NCI-H2227 (cell line): Measurements from ENCODE around the gene DOCK1.

Source experiments
- DNase-seq: peaks from one replicate; lab custom pipeline; 2025; ENCODE audit not compliant: unreplicated experiment; lab: John Stamatoyannopoulos, UW

The DOCK1 gene

GRCh38 chr10:127444155-127444554, 538.9 kb downstream of the DOCK1 start:
- DNase-seq = no peak

- DNase-seq = no peak
These were observed 542.0 kb downstream of the DOCK1 start for GRCh38 chr10:127447197-127447596.

DNA sequence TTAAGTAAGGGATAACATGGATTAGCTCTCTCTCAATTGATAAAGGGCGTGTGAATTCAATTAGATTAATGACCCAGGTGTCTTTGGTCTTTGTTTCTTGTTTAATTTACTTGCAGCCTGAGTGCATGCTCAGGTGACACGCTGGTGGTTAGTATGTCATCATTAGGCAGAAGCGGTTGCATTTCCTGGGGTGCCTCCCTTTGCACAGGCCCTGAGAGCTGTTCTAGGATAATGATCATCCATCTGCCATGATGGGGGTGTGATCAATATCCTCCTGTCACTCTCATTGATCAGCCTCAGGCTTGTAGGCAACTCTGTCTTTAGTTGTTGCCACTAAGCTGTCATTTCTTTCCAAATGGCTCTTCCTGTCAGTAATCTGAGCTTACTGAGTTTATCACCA, 544.3 kb downstream of the DOCK1 start:
- DNase-seq = no peak

DNA sequence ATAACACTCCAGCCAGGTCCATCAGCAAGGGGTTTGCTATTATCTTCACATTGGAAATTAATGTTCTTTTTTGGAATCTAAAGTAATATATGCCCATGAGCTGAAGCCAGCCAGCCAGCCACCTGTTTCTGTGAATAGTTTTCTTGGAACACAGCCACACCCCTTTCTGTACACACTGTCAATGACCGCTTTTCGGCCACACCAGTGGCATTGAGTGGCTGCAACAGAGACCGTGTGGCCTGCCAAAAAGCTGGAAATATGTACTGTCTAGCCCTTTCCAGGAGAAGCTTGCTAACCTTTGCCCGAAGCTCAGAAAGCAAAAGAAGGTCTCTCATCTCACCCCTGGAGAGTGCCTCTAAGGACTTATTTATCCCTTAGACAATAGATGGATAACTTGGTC, 545.4 kb downstream of the DOCK1 start:
- no peak for DNase-seq

DNA sequence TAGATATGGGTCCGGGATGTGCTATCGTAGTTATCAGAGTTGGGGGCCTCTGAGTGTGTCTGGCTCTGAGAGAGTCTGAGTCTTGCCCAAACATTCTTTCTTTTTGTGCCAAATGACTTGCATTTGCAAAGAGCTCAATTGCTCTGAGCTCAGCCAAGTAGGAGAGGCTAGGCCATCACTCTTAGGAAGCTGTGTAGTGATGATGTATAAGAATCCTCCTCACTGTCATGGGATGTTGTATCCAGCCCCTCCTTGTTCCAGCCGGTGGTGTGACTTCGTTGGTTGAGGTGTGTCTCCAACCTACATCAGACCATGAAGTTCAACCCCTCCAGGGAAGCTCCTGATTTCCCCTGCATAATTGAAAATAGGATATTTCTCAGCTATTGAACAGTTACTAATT, 546.4 kb downstream of the DOCK1 start:
- no peak for DNase-seq

DNA sequence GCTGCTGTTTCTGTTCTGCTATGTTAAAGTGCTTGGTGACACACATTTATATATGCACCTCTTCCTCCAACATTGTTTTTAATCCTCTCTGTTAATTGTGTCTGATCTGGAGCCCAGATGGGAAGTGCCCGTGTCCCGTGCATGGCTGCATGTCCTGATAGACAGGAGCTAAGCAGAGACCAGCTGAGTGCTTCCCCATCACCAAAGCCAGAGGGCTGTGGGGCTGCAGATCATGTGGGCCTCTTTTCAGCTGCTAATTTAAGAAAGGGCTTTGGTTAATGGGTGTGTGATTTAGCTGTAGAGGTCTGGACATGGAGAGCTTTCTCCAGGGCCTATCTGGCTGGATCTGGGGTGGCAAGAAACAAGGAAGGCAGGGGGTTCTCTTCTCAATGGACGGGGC, 547.3 kb downstream of the DOCK1 start:
- no peak for DNase-seq

DNA sequence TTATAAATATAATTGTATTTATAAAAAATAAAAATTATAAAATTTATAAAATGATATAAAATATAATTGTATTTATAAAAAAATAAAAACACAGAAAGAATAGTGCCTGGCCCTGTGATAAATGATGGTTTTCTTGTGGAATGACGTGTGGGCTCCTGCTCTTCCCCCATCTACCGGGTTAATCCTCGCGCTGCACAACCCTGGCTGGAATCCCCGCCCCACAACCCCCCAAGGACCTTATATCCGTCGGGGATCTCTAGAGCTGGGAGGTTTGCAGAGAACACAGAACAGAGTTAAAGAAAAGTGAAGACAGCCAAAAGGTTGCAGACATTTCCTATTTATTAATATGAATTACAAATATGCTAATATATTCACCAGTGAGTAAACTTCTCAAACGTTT, 548.5 kb downstream of the DOCK1 start:
- no peak for DNase-seq

GRCh38 chr10:127456122-127456521, 550.9 kb downstream of the DOCK1 start:
- no peak for DNase-seq

DNA sequence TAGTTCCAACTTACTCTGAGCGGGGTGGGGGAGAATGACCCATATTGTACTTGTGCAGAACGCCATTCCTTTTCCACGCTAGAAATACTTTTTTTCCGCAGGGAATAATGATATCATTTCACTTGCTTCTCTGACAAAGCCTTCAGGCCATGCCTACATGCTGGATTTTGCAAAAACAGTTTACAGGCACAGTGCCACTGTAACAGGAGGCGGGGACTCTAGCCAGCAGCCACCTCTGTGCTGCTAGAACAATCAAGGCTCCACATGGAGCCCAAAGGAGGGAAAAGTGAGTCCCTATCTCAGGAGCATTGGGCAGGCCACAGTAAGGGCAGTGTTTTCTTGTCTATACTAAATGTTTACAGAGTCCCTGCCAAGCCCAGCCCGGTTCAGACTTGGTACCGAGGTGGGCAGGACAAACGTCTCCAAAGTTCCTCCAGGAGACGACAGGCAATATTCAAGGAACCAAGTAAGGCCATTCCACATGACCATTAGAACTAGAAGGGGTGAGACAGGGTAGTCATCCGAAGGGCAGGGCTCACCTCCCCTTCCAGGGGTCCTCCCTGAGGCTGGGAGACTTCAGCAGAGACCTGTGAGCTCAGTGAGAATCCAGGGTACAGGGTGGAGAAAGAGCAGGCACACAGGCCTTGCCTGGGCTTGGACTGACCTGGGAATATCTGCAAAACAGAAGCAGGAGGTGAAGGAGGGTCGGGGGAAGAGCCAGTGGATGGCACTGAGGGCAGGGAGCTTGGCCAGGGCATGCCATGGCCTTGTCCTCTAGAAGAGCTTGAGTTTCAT, 553.0 kb downstream of the DOCK1 start:
- DNase-seq = no peak

- no peak for DNase-seq
These were observed 553.6 kb downstream of the DOCK1 start for GRCh38 chr10:127458829-127459228.

GRCh38 chr10:127459918-127460317, 554.7 kb downstream of the DOCK1 start:
- DNase-seq = no peak

DNA sequence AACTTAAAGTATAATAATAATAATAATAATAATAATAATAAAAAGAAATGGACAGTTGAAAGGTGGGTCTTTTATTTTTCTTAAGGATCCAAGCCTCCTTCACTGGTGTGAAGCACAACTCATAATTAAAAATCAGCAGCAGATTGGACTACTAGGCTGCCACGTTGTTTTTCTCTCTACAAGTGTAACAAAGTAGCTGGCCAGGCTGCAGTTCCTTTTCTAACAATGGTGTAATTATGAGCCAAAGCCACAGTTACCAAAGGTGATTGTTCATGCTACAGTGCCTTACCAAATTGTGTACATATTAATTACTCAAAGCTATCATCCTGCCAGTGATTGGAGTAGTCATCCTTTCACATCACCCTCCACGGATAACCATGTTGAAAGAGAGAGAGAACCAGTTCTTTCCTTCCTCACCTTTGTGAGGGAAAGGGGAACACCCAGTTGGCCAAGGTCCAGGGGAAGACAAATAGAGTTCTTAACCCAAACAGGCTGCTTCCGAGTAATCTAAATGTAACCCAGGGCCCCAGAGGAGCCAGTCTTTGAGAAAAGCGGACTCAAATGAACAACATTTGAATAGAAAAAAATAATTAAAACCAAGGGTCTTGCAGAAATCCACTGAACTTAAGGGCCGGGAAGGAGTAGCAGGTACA, 557.5 kb downstream of the DOCK1 start:
- DNase-seq = peak; percentile 9

DNA sequence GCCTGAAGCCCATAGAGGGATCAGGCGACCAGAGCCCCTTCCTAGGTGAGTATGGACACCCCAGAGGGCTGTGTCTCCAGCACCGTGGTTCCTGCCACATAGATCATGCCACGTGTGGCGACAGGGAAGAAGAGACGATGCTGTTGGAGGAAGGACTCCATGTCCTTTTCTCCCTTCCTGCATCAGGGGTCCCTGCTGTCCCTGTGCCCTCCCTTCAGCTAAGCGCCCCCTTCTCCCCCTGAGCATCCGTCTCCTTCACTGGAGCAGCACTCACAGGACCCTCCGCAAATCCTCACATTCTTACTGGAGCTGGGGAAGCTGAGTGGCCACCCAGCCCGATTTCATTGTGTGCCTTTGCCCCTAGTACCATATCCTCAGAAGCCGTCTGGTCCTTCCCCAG, 558.3 kb downstream of the DOCK1 start:
- no peak for DNase-seq

DNA sequence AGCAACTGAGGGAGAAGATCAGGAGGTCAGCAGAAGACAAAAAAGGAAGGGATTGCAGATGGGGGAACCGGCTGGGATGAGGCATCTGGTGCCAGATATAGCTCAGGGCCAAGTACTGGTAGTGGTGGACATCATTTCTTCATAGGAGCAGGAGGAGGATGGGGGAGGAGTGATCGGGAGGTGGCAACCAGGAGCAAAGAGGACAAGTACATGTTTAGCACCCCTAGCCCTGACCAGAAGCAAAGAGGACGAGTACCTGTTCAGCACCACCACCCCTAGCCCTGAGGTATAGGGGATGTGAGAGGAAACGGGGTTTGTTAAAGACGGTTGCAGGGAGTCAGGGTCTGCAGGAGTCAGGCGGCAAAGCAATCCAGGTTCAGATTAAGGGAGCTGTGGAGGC, 559.3 kb downstream of the DOCK1 start:
- DNase-seq = no peak

- peak; percentile 88 for DNase-seq
These were observed 562.6 kb downstream of the DOCK1 start for GRCh38 chr10:127467811-127468210.

- DNase-seq = no peak
These were observed 563.4 kb downstream of the DOCK1 start for GRCh38 chr10:127468632-127469031.

DNA sequence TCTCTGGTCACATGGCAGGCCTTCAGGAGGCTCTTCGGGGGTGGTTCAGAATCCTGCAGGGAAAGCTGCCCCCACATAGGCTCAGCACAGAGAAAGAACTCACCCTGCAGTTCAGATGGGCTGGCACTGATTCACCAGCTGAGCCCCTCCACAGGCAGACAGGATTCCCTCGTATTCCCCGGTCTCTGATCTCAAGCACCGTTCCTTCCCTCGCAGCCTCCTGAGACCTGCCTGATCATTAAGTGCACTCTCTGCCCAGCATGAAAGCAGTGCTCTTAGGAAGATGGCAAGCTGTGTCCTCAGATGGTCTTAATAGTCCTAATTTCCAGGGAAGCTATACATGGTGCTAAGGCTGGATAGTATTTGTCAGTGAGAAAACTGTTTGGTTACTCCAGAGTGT, 565.7 kb downstream of the DOCK1 start:
- peak; percentile 79 for DNase-seq

- DNase-seq = no peak
These were observed 567.7 kb downstream of the DOCK1 start for GRCh38 chr10:127472976-127473375.

DNA sequence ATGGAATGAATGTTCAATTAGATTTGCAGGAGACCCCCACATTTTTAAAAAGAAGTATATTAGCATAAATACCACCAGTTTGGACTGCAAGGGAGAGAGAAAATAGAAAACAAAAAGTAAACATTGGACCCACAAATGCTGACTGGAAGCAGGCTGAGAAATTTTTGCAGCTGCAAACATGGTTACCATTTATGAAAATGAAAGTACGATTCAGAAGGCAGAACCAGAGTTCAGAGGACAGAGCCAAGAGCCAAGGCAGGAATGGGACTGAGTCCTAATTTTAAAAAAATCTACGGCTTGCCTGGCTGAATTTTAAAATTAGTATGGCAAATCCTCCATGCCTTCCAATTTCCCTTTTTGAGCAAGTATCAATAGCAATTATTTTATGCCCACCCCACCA, 569.3 kb downstream of the DOCK1 start:
- no peak for DNase-seq

- DNase-seq = no peak
These were observed 580.1 kb downstream of the DOCK1 start for GRCh38 chr10:127485153-127485857.

DNA sequence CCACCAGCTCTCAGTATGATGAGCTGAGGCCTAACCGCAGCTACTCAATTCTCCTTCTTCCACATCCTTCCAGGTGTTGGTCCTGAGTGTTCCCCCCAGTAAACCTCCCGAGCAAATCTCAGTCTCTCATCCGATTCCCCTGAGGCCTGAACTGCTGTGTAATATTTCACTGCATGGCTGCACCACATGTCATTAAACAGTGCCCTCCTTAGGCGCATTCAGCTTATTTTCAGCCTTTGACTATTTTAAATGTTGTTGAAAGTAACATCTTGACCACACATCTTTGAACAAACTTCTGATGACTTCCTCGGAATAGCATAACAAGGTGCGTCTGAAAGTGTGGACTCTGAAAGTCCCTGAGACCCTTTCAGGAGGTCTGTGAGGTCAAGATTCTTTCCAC, 581.1 kb downstream of the DOCK1 start:
- no peak for DNase-seq

GRCh38 chr10:127492607-127493250, 587.5 kb downstream of the DOCK1 start:
- DNase-seq = no peak
